ENCODE results near the gene TESPA1. TPM values are rescaled to one million over a fixed set of nuclear protein-coding genes. Genes with fewer than 3 reads are reported as not detected.

Gene TESPA1
- total RNA-seq, 1 experiment from 2014 or later = not detected

DNA sequence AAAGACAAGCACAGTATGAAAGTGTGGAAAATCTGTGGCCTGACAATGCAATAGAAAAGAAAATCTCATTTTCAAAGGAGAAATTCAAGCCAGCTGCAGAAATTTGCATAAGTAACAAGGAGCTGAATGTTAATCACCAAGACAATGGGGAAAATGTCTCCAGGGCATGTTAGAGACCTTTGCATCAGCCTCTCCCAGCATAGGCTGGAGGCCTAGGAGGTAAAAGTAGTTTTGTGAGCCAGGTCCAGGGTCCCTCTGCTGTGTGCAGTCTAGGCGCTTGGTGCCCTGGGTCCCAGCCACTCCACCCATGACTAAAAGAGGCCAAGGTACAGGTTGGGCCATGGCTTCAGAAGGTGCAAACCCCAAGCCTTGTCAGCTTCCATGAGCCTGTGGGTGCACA lies 58.3 kb downstream of the TESPA1 start:
- Histone ChIP-seq H3K27me3 (replicated peaks; ENCODE audit: control insufficient read depth, insufficient read depth, low read length) (no peaks in the 10 kb centered on the region), H3K36me3 (ENCODE audit: control insufficient read depth, insufficient read depth, low read length) (no peaks in the 10 kb centered on the region), H3K4me3 (ENCODE audit: low read depth, low read length) (no peak overlapping the region), H3K4me1 (no peaks in the 10 kb centered on the region), H3K9me3 (no peaks in the 10 kb centered on the region)
- DNase-seq = no peak
- no TSS peak for BruUV-seq (replicated peaks)
- intact Hi-C loops (cut with micrococcal nuclease; ENCODE audit: unreplicated experiment) = no loop called here
- CTCF ChIA-PET = interaction anchor here (0.6 kb wide), 1 partner anchor 100 kb away, joined by 3 read pairs; no protein-coding TSS in a partner anchor
- POLR2A ChIA-PET = no interaction called here
- Mint-ChIP-seq H3K4me3 (ENCODE audit: unreplicated experiment) (no peak overlapping the region), H3K4me1 (ENCODE audit: low read depth, unreplicated experiment) (no peaks in the 10 kb centered on the region), H3K27me3 (ENCODE audit: insufficient read depth, unreplicated experiment) (no peaks in the 10 kb centered on the region), H3K27ac (ENCODE audit: unreplicated experiment) (no peak overlapping the region), H3K36me3 (ENCODE audit: insufficient read depth, unreplicated experiment) (no peaks in the 10 kb centered on the region), H3K9me3 (ENCODE audit: unreplicated experiment) (peaks cover 18% of the 10 kb centered on the region)
- TF ChIP-seq, protein P1, sequence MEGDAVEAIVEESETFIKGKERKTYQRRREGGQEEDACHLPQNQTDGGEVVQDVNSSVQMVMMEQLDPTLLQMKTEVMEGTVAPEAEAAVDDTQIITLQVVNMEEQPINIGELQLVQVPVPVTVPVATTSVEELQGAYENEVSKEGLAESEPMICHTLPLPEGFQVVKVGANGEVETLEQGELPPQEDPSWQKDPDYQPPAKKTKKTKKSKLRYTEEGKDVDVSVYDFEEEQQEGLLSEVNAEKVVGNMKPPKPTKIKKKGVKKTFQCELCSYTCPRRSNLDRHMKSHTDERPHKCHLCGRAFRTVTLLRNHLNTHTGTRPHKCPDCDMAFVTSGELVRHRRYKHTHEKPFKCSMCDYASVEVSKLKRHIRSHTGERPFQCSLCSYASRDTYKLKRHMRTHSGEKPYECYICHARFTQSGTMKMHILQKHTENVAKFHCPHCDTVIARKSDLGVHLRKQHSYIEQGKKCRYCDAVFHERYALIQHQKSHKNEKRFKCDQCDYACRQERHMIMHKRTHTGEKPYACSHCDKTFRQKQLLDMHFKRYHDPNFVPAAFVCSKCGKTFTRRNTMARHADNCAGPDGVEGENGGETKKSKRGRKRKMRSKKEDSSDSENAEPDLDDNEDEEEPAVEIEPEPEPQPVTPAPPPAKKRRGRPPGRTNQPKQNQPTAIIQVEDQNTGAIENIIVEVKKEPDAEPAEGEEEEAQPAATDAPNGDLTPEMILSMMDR (IDR thresholded peaks at IDR 0.05; ENCODE audit: insufficient read depth in 1 of 2, low read depth in 1 of 2, low read length in 1 of 2, severe bottlenecking in 1 of 2, unreplicated experiment in 1 of 2) = no peak

DNA sequence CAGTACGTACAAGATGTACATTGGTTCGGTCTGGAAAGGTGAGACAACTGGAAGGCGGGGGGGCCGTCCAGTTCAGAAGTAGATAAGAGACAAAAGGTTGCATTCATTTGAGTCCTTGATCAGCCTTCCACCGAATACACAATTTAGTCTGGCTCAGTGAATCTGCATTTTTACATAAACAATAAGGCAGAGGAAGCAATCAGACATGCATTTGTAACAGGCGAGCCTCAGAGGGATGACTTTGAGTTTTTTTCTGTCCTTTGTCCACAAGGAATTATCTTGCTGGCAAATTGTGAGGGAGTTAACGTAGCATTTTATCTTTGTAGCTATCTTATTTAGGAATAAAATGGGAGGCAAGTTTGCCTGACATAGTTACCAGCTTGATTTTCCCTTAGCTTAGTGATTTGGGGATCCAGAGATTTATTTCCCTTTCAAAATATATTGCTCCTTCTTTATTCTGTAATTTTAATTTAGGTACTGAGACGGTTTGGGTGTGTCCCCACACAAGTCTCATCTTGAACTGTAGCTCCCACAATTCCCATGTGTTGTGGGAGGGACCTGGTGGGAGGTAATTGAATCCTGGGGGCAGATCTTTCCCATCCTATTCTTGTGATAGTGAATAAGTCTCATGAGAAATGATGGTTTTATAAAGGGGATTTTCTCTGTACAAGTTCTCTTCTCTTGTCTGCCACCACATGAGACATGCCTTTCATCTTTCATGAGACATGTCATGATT lies 59.4 kb downstream of the TESPA1 start:
- Mint-ChIP-seq H3K27me3 (ENCODE audit: insufficient read depth, unreplicated experiment) (no peaks in the 10 kb centered on the region), H3K27ac (ENCODE audit: unreplicated experiment) (no peak overlapping the region), H3K4me1 (ENCODE audit: low read depth, unreplicated experiment) (no peaks in the 10 kb centered on the region), H3K4me3 (ENCODE audit: unreplicated experiment) (no peak overlapping the region), H3K36me3 (ENCODE audit: insufficient read depth, unreplicated experiment) (no peaks in the 10 kb centered on the region), H3K9me3 (ENCODE audit: unreplicated experiment) (peaks cover 7% of the 10 kb centered on the region)
- H3K4me3 ChIP-seq (ENCODE audit: low read depth, low read length) = no peak overlapping the region
- intact Hi-C loops (cut with micrococcal nuclease; ENCODE audit: unreplicated experiment) = no loop called here
- ChIA-PET POLR2A (no interaction called here), CTCF (no interaction called here)
- TF ChIP-seq, protein P1 (IDR thresholded peaks at IDR 0.05; ENCODE audit: insufficient read depth in 1 of 2, low read depth in 1 of 2, low read length in 1 of 2, severe bottlenecking in 1 of 2, unreplicated experiment in 1 of 2) = no peak
- no peaks in the 10 kb centered on the region for H3K36me3 ChIP-seq (ENCODE audit: control insufficient read depth, insufficient read depth, low read length)
- H3K4me1 ChIP-seq = no peaks in the 10 kb centered on the region
- DNase-seq = no peak
- H3K27me3 ChIP-seq (replicated peaks; ENCODE audit: control insufficient read depth, insufficient read depth, low read length) = no peaks in the 10 kb centered on the region
- BruUV-seq (replicated peaks) = no TSS peak
- no peaks in the 10 kb centered on the region for H3K9me3 ChIP-seq

DNA sequence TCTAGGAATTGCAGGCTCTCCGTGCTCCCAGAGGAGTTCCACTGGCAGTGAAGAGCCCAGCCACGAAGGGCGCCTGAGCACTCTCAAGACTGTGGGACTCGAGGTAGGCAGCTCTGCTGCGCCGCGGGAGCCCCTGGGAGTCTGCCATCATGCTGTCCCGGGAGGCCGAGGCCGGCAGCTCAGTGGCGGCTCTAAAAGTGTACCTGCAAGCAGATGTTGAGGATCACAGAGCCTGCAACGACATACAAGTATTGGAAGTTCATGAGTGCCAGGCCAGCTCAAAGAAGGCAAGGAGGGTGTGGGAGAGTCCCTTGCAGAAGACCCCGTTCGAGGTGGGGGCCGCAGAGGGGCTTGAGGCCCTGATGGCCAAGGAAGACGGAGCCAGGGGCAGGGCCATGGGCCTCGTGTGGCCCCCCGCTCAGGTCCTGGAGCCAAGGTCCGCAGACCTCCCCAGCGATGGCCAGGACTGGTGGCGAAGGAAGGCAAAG lies 67.5 kb downstream of the TESPA1 start:
- peaks cover 21% of the 10 kb centered on the region for H3K27me3 Mint-ChIP-seq (ENCODE audit: insufficient read depth, unreplicated experiment)

More for the DNA sequence above, 67.5 kb downstream of the TESPA1 start:
- Mint-ChIP-seq H3K36me3 (ENCODE audit: insufficient read depth, unreplicated experiment) (no peaks in the 10 kb centered on the region), H3K4me3 (ENCODE audit: unreplicated experiment) (no peak overlapping the region), H3K27ac (ENCODE audit: unreplicated experiment) (no peak overlapping the region), H3K4me1 (ENCODE audit: low read depth, unreplicated experiment) (no peaks in the 10 kb centered on the region), H3K9me3 (ENCODE audit: unreplicated experiment) (peaks cover 16% of the 10 kb centered on the region)
- no peaks in the 10 kb centered on the region for H3K36me3 ChIP-seq (ENCODE audit: control insufficient read depth, insufficient read depth, low read length)
- CTCF ChIA-PET = no interaction called here
- TF ChIP-seq, protein P1 (IDR thresholded peaks at IDR 0.05; ENCODE audit: insufficient read depth in 1 of 2, low read depth in 1 of 2, low read length in 1 of 2, severe bottlenecking in 1 of 2, unreplicated experiment in 1 of 2) = no peak
- no TSS peak for BruUV-seq (replicated peaks)
- intact Hi-C loops (cut with micrococcal nuclease; ENCODE audit: unreplicated experiment) = no loop called here
- no peaks in the 10 kb centered on the region for H3K9me3 ChIP-seq
- no peaks in the 10 kb centered on the region for H3K4me1 ChIP-seq
- POLR2A ChIA-PET = no interaction called here
- no peak for DNase-seq
- H3K4me3 ChIP-seq (ENCODE audit: low read depth, low read length) = no peak overlapping the region
- H3K27me3 ChIP-seq (replicated peaks; ENCODE audit: control insufficient read depth, insufficient read depth, low read length) = no peaks in the 10 kb centered on the region

Other genes starting within 250 kb of the TESPA1 start
- gene MUCL1, start 130.2 kb downstream of the TESPA1 start, total RNA-seq (2022) = not detected in 2 replicates
- gene NEUROD4, start 35.2 kb upstream of the TESPA1 start, total RNA-seq (2022) = not detected in 2 replicates
- not detected in 2 replicates for gene OR9K2, start 141.6 kb upstream of the TESPA1 start, total RNA-seq (2022)
- gene OR10A7, start 236.3 kb upstream of the TESPA1 start, total RNA-seq (2022) = not detected in 2 replicates